Endothelial cell of umbilical vein (primary cell): Measurements from ENCODE around the gene SRD5A1. TPM values are rescaled to one million over a fixed set of nuclear protein-coding genes. Genes with fewer than 3 reads are reported as not detected.

Source experiments
- BruUV-seq: library from RNA; stranded (reverse); fragments of 400-500 nt; replicated peaks from 2 replicates; lab custom pipeline; 2021; lab: Mats Ljungman, UMichigan
- CTCF ChIA-PET: fragments of 300-600, 350-600 bp; sonication (Branson Sonifier 250); formaldehyde crosslinking; loops from one replicate; lab custom pipeline; 2021; ENCODE audit warnings: antibody characterized with exemption, inconsistent platforms; lab: Charles Lee
- POLR2A ChIA-PET: fragments of 300-600, 350-600 bp; sonication (Branson Sonifier 250); formaldehyde crosslinking; loops from one replicate; lab custom pipeline; 2021; ENCODE audit warnings: antibody characterized with exemption, inconsistent platforms; lab: Charles Lee
- DNase-seq: peaks from one replicate; pipeline ENCODE4 v3.0.0-alpha.2; 2011; ENCODE audit warnings: low read depth, low spot score
- FAIRE-seq: peaks from 2 replicates; lab custom pipeline; 2011; peaks lifted over from hg19 to GRCh38; lab: Jason Lieb, UNC
- H2AFZ ChIP-seq: 2 replicates; pipeline ENCODE4 v1.6.0; 2012; ENCODE audit warnings: low read depth, low read length, control low read depth, inconsistent platforms
- H3K27ac ChIP-seq: 2 replicates; pipeline ENCODE4 v1.5.1; 2011; ENCODE audit warnings: low read depth, mild to moderate bottlenecking, control low read depth, low read length, moderate library complexity; ENCODE audit not compliant: insufficient read depth
- H3K27me3 ChIP-seq, 2 experiments: 2 replicates each; pipeline versions ENCODE4 v1.6.0 to v1.6.1; 2011; ENCODE audit warnings: low read length in 2 of 2, mixed read lengths in 1 of 2; ENCODE audit not compliant: control insufficient read depth in 2 of 2, insufficient read depth in 2 of 2
- H3K36me3 ChIP-seq, 2 experiments: 2 replicates in 1 of 2; 3 replicates in 1 of 2; pipeline ENCODE4 v1.5.1; 2011; ENCODE audit warnings: low read length in 2 of 2, mild to moderate bottlenecking in 1 of 2, moderate library complexity in 1 of 2; ENCODE audit not compliant: control insufficient read depth in 2 of 2, insufficient read depth in 2 of 2; ENCODE audit errors: extremely low read depth in 1 of 2
- H3K4me1 ChIP-seq: 3 replicates; pipeline ENCODE4 v1.5.1; 2011; ENCODE audit warnings: mild to moderate bottlenecking, low read length; ENCODE audit not compliant: control insufficient read depth, insufficient read depth; ENCODE audit errors: extremely low read depth
- H3K4me2 ChIP-seq: 2 replicates; pipeline ENCODE4 v1.6.1; 2011; ENCODE audit warnings: low read length, control low read depth, mixed read lengths; ENCODE audit not compliant: insufficient read depth
- H3K4me3 ChIP-seq, 3 experiments: fragments of 200-600 bp in 1 of 3; sonication (generic), shearing (Covaris generic) in 1 of 3; replicated peaks in 1 of 3; 2 replicates each; pipeline ENCODE4 v1.5.1; 2011 to 2016; ENCODE audit warnings: control low read depth in 3 of 3, low read length in 3 of 3, mild to moderate bottlenecking in 2 of 3, inconsistent platforms in 1 of 3, low read depth in 1 of 3, moderate library complexity in 1 of 3; ENCODE audit not compliant: insufficient read depth in 1 of 3
- H3K79me2 ChIP-seq: 2 replicates; pipeline ENCODE4 v1.6.0; 2012; ENCODE audit warnings: low read length, inconsistent platforms; ENCODE audit not compliant: control insufficient read depth, insufficient read depth
- H3K9ac ChIP-seq: replicated peaks from 2 replicates; pipeline ENCODE3; 2011; ENCODE audit warnings: low read length, control low read depth; ENCODE audit not compliant: insufficient read depth; ENCODE audit errors: extremely low read depth
- H3K9me1 ChIP-seq: replicated peaks from 3 replicates; pipeline ENCODE4 v1.6.0; 2011; ENCODE audit warnings: mild to moderate bottlenecking, low read length; ENCODE audit not compliant: control insufficient read depth, insufficient read depth; ENCODE audit errors: extremely low read depth
- H3K9me3 ChIP-seq: replicated peaks from 2 replicates; pipeline ENCODE4 v1.5.1; 2012; ENCODE audit warnings: low read length, inconsistent platforms; ENCODE audit not compliant: control insufficient read depth, insufficient read depth
- H4K20me1 ChIP-seq: replicated peaks from 2 replicates; pipeline ENCODE3; 2011; ENCODE audit warnings: mild to moderate bottlenecking, low read length; ENCODE audit not compliant: control insufficient read depth, insufficient read depth; ENCODE audit errors: extremely low read depth
- FOS ChIP-seq: IDR thresholded peaks from 2 replicates; pipeline ENCODE4 v1.6.1; 2011; ENCODE audit warnings: mild to moderate bottlenecking, low read length, moderate library complexity, borderline replicate concordance; ENCODE audit not compliant: insufficient read depth
- GATA2 ChIP-seq: IDR thresholded peaks from 2 replicates; pipeline ENCODE4 v1.7.0; 2011; ENCODE audit warnings: low read depth, mild to moderate bottlenecking, moderate library complexity, mixed read lengths, low read length; ENCODE audit not compliant: insufficient read length, insufficient read depth
- MYC ChIP-seq: IDR thresholded peaks from one replicate; pipeline ENCODE4 v1.6.1; 2011; ENCODE audit warnings: mild to moderate bottlenecking, low read depth, low read length
- POLR2AphosphoS5 ChIP-seq: IDR thresholded peaks from 2 replicates; pipeline ENCODE4 v1.6.1; 2012; ENCODE audit warnings: low read depth, mild to moderate bottlenecking, control low read depth, low read length, moderate library complexity; ENCODE audit not compliant: insufficient read depth
- dilution Hi-C: fragments of 300-500 bp; cut with MboI; formaldehyde crosslinking; loops from one replicate; pipeline ENCODE4 v1.15.0; 2019; ENCODE audit warnings: low sequenced_read_pairs; ENCODE audit not compliant: extremely low pct_ligation_motif_present
- intact Hi-C: fragments of 100-400 bp; cut with micrococcal nuclease; formaldehyde crosslinking; loops from one replicate; pipeline ENCODE4 v1.10.0; 2022
- polyA plus RNA-seq, 4 experiments: library from polyadenylated mRNA; depleted of rRNA in 3 of 4; stranded (reverse) in 3 of 4; unstranded in 1 of 4; fragments of >200 nt; gene quantifications; 2 replicates each; pipeline versions ENCODE4 v1.2.1 to v1.2.3, GENCODE V29; 2011 to 2012; ENCODE audit warnings: missing spikeins in 1 of 4
- total RNA-seq: library from RNA; stranded (reverse); gene quantifications from 2 replicates; pipeline ENCODE4 v1.2.3, GENCODE V29; 2021

Gene SRD5A1
- total and polyA plus RNA-seq, 2 donors (not counting 3 experiments of a cell fraction or from before 2014, with no cell fraction given) = 11.6 to 14.8 TPM

- DNase-seq = no peak
- no TSS peak for BruUV-seq
- no peak overlapping the region for H2AFZ ChIP-seq
- dilution Hi-C loops = no loop called here
- H3K9ac ChIP-seq = no peak overlapping the region
- H3K27ac ChIP-seq = no peak overlapping the region
- H3K4me3 ChIP-seq = no peak overlapping the region
- CTCF ChIA-PET = interaction anchor here (1.0 kb wide), 1 partner anchor 18 kb away, joined by 3 read pairs; no protein-coding TSS in a partner anchor
- no peak overlapping the region for H3K4me2 ChIP-seq
- H3K36me3 ChIP-seq = no peaks in the 10 kb centered on the region
- H3K4me1 ChIP-seq = no peaks in the 10 kb centered on the region
- POLR2A ChIA-PET = no interaction called here
- no peaks in the 10 kb centered on the region for H3K9me3 ChIP-seq
- H3K79me2 ChIP-seq = no peaks in the 10 kb centered on the region
- no peaks in the 10 kb centered on the region for H3K27me3 ChIP-seq
- intact Hi-C loops = no loop called here
- FAIRE-seq = no peak
- TF ChIP-seq MYC (no peak), GATA2 (no peak)
- no peaks in the 10 kb centered on the region for H4K20me1 ChIP-seq
- no peaks in the 10 kb centered on the region for H3K9me1 ChIP-seq
These were observed 42.7 kb downstream of the SRD5A1 start for GRCh38 chr5:6675784-6676491.

GRCh38 chr5:6676702-6677101 lies 43.5 kb downstream of the SRD5A1 start:
- no peaks in the 10 kb centered on the region for H3K79me2 ChIP-seq
- no peak overlapping the region for H2AFZ ChIP-seq
- H3K9ac ChIP-seq = no peak overlapping the region
- no peaks in the 10 kb centered on the region for H3K4me1 ChIP-seq
- no peaks in the 10 kb centered on the region for H3K27me3 ChIP-seq
- no peak overlapping the region for H3K4me3 ChIP-seq
- intact Hi-C loops = no loop called here
- FAIRE-seq = no peak
- H4K20me1 ChIP-seq = no peaks in the 10 kb centered on the region
- no peak for DNase-seq
- dilution Hi-C loops = no loop called here
- BruUV-seq = no TSS peak
- no peaks in the 10 kb centered on the region for H3K9me3 ChIP-seq
- POLR2A ChIA-PET = no interaction called here
- H3K4me2 ChIP-seq = no peak overlapping the region
- no peaks in the 10 kb centered on the region for H3K9me1 ChIP-seq
- no peak overlapping the region for H3K27ac ChIP-seq
- TF ChIP-seq MYC (no peak), FOS (peak; percentile 17), POLR2AphosphoS5 (no peak)
- H3K36me3 ChIP-seq = no peaks in the 10 kb centered on the region
- CTCF ChIA-PET = interaction anchor here (0.9 kb wide), 1 partner anchor 36 kb away, joined by 3 read pairs; the partner anchor contains the start of gene TENT4A
